Mucosa of descending colon (tissue), 3 donors: ENCODE results near the gene CEP126. TPM values are rescaled to one million over a fixed set of nuclear protein-coding genes. Genes with fewer than 3 reads are reported as not detected.
"Not testable (repeated sequence)": the region's sequence is repeated elsewhere in the genome, so short reads cannot be mapped to it uniquely, and the experiment has no call there.

Experiments used
- ATAC-seq: fragments of 200-7000 bp; cut with Tn5 transposase; one replicate; pipeline ENCODE4 v1.9.1; 2020; ENCODE audit warnings: mild to moderate bottlenecking, moderate library complexity
- DNase-seq, 3 donors: peaks; one replicate each; pipeline ENCODE4 v3.0.0-alpha.2; 2020
- H3K36me3 ChIP-seq: fragments of 200-600 bp; one replicate; pipeline ENCODE4 v1.8.0; 2021; ENCODE audit warnings: low read depth, mild to moderate bottlenecking
- H3K4me1 ChIP-seq: fragments of 200-600 bp; one replicate; pipeline ENCODE4 v1.8.0; 2021; ENCODE audit warnings: low read depth, mild to moderate bottlenecking
- H3K4me3 ChIP-seq: fragments of 200-600 bp; one replicate; pipeline ENCODE4 v1.8.0; 2021; ENCODE audit warnings: mild to moderate bottlenecking
- H3K9me3 ChIP-seq: fragments of 200-600 bp; one replicate; pipeline ENCODE4 v1.8.0; 2021; ENCODE audit warnings: mild to moderate bottlenecking
- intact Hi-C, 2 donors: fragments of 100-400 bp; cut with DNase I in 1 of 2; cut with micrococcal nuclease in 1 of 2; formaldehyde crosslinking; loops; one replicate each; pipeline versions ENCODE4 v1.11.0 to v1.11.1; 2022; cut with DNase I, micrococcal nuclease
- total RNA-seq, 3 donors: library from RNA; stranded (reverse); fragmentation: NEBNext Ultra II Directional in 2 of 3; extraction: Animal tissue kit (Norgen Biotek cat#: 25700) in 2 of 3; gene quantifications; one replicate each; pipeline versions ENCODE4 v1.2.1 to v1.2.4, GENCODE V29; 2021 to 2023
- TF ChIP-seq, protein P1 (sequence below): fragments of 200-600 bp; IDR thresholded peaks from one replicate; pipeline ENCODE4 v1.8.0; 2022; ENCODE audit warnings: antibody characterized with exemption, mild to moderate bottlenecking
- donor health status: DM: no; HTN: no; CAD: no; lungs with moderate emphysema.
- donor health status: DM: no; HTN: no; CAD: no.
- donor health status: DM: no; HTN: yes; CAD: no.

The CEP126 gene
- total RNA-seq, 3 donors from 2014 or later: 3.7 to 7.4 (median 4.1) TPM

DNA sequence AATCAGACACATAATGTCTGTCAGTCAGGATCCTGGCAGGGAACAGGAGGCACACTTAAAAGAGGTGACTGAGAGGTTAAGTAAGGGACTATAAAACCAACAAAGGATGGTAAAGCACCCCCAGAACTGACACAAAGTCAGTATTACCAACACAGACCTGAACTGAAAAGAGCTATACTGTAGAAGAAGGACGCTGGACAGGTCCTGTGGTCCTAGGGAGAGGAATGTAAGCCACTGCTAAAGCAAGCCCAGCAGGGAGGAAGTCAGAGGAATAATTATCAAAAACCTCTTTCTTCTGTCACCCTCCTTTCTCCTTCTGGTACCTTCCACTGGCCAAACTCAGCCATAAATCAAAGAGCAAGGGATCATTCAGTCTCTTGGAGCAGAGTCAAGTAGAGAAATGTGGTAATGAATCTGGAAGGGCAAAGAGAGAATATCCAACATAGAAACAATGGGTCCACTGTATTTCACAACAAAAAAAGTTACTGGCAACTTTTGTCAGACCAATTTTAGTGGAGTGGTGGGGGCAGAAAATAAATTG, 34.9 kb downstream of the CEP126 start:
- H3K4me1 ChIP-seq: no peaks in the 10 kb centered on the region
- intact Hi-C loops: loop anchor here in 1 of 2 donors (10.0 kb wide), 1 partner anchor 85 kb away; no protein-coding TSS in a partner anchor
- DNase-seq: no peak
- no peaks in the 10 kb centered on the region for H3K36me3 ChIP-seq
- ATAC-seq: no peak
- TF ChIP-seq, protein P1, sequence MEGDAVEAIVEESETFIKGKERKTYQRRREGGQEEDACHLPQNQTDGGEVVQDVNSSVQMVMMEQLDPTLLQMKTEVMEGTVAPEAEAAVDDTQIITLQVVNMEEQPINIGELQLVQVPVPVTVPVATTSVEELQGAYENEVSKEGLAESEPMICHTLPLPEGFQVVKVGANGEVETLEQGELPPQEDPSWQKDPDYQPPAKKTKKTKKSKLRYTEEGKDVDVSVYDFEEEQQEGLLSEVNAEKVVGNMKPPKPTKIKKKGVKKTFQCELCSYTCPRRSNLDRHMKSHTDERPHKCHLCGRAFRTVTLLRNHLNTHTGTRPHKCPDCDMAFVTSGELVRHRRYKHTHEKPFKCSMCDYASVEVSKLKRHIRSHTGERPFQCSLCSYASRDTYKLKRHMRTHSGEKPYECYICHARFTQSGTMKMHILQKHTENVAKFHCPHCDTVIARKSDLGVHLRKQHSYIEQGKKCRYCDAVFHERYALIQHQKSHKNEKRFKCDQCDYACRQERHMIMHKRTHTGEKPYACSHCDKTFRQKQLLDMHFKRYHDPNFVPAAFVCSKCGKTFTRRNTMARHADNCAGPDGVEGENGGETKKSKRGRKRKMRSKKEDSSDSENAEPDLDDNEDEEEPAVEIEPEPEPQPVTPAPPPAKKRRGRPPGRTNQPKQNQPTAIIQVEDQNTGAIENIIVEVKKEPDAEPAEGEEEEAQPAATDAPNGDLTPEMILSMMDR: no peak
- H3K9me3 ChIP-seq: no peaks in the 10 kb centered on the region
- H3K4me3 ChIP-seq: no peak overlapping the region

DNA sequence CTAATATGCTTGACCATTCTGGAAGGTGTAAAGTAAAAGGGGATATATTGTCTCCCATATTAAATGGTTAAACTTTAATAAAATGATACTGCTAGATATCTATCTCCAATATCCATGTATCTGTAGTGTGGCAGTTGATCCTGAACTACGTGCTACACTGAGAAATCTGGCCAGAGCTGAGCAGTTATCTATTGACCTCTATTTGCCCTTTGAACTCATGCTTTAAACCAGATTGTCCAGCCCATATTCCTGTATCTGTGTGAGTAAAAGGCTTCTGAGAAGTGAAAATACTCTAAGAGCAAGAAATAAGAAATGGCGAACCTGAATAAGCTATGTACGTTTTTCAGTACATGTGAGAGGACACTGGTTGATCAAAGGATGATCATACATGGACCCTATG, 40.5 kb downstream of the CEP126 start:
- intact Hi-C loops: no loop called here
- Histone ChIP-seq H3K36me3 (no peaks in the 10 kb centered on the region), H3K9me3 (no peaks in the 10 kb centered on the region), H3K4me3 (no peak overlapping the region), H3K4me1 (no peaks in the 10 kb centered on the region)
- ATAC-seq (no peak), DNase-seq (no peak)
- TF ChIP-seq, protein P1: no peak

DNA sequence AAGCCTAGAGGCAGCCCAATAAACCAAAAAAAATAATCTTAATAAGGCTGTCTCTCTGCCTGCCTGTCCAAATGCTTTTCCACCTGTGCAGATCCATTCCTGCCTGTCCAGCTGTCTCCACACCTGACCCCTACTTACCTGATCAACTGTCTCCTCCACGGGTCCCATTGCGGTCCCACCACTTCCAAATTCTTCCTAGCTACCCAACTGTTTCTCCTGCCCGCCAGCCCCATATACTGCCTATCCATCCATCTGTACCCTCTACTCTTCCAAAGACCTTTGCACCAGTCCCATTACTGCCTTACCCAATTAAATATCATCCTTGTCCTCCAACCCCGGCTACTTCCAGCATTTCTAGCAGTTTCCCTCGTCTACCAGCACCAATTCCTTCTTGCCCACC, 40.9 kb downstream of the CEP126 start:
- TF ChIP-seq, protein P1: no peak
- H3K4me1 ChIP-seq: no peaks in the 10 kb centered on the region
- no peaks in the 10 kb centered on the region for H3K36me3 ChIP-seq
- no peak for ATAC-seq
- H3K4me3 ChIP-seq: no peak overlapping the region
- no peak for DNase-seq
- intact Hi-C loops: no loop called here
- H3K9me3 ChIP-seq: no peaks in the 10 kb centered on the region

DNA sequence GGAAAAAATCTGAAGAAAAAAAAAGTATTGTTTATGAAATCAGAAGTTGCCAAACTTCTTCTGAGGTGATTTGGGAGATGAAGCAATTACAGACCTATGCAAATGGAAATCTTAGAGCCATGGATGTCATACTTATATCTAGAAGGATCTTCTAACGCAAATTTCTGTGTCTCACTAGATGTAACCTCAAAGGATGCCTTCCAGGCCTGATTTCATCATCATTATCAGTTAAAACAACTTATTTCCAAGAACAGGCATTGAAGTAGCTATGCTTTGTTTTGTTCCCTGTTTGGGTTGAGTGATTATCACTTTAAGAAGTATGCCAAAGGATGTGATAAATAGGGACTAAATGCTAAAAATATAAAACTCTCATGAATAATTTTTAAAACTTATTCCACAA, 45.4 kb downstream of the CEP126 start:
- Histone ChIP-seq H3K4me1 (no peaks in the 10 kb centered on the region), H3K9me3 (no peaks in the 10 kb centered on the region), H3K4me3 (no peak overlapping the region), H3K36me3 (no peaks in the 10 kb centered on the region)
- DNase-seq: no peak
- intact Hi-C loops: loop anchor here in 1 of 2 donors (5.0 kb wide), 1 partner anchor 68 kb away; no protein-coding TSS in a partner anchor
- no peak for ATAC-seq
- TF ChIP-seq, protein P1: no peak

DNA sequence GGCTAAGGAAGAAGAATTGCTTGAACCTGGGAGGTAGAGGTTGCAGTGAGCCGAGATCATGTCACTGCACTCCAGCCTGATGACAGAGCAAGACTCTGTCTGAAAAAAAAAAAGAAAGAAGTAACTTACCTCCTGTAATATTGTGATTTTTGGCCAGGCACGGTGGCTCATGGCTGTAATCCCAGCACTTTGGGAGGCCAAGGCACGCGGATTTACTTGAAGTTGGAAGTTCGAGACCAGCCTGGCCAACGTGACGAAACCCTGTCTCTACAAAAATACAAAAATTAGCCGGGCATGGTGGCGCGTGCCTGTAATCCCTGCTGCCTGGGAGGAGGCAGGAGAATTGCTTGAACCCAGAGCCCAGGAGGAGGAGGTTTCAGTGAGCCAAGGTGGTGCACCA, 49.4 kb downstream of the CEP126 start:
- not testable (repeated sequence) for H3K36me3 ChIP-seq, H3K9me3 ChIP-seq, H3K4me1 ChIP-seq, H3K4me3 ChIP-seq, ATAC-seq, DNase-seq
- intact Hi-C loops: loop anchor here in 1 of 2 donors (5.0 kb wide), 1 partner anchor 72 kb away; no protein-coding TSS in a partner anchor

DNA sequence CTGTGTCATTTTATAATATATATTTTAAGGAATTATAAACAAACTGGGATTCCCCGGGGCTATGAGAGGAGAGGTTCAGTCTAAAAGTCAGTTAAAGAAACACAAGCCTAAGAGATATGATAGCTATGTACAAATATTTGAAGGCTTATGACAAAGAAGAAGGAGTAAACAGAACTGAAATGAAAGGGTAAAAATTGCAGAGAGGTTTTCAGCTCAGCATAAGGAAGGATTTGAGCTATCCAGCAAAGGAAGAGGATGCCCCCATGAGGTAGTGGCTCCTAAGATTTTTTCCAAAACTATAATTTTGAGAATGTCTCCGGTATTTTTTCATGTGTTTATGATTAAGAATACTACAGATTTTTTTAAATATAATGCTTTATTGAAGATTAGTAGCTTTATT, 59.4 kb downstream of the CEP126 start:
- Histone ChIP-seq H3K4me3 (no peak overlapping the region), H3K9me3 (no peaks in the 10 kb centered on the region), H3K4me1 (no peaks in the 10 kb centered on the region), H3K36me3 (no peaks in the 10 kb centered on the region)
- no peak for DNase-seq
- no peak for ATAC-seq
- intact Hi-C loops: no loop called here
- TF ChIP-seq, protein P1: no peak
